OCI-LY3 (cell line): ENCODE results near the gene KIR2DL3.
"Not testable (repeated sequence)": the region's sequence is repeated elsewhere in the genome, so short reads cannot be mapped to it uniquely, and the experiment has no call there.

Experiments used
- CTCF ChIP-seq: fragments of 200-600, 300-600 bp; sonication (generic); IDR thresholded peaks from 2 replicates; pipeline ENCODE4 v1.5.1; 2014; ENCODE audit warnings: antibody characterized with exemption, low read length, low read depth
- EZH2phosphoT487 ChIP-seq: fragments of 200-600 bp; shearing (Covaris generic); IDR thresholded peaks from 2 replicates; pipeline ENCODE4 v1.6.1; 2018; ENCODE audit warnings: antibody characterized with exemption, mixed run types, low read depth

DNA sequence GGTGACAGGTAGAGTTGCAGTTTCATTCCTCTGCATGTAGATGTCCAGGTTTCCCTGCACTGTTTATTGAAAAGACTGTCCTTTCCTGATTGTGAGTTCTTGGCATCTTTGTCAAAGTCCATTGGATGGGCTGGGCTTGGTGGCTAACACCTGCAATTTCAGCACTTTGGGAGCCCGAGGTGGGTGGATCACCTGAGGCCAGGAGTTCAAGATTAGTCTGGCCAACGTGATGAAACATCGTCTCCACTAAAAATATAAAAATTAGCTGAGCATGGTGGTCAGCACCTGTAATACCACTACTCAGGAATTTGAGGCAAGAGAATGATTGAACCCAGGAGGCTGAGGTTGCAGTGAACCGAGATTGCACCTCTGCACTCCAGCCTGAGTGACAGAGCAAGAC is 39.5 kb downstream of the KIR2DL3 start:
- not testable (repeated sequence) for TF ChIP-seq CTCF, EZH2phosphoT487
